IPS-18c (cell line): ENCODE results near the gene XYLT1.
"Not testable (repeated sequence)": the region's sequence is repeated elsewhere in the genome, so short reads cannot be mapped to it uniquely, and the experiment has no call there.

Experiments
- H3K4me3 ChIP-seq: 2 replicates; pipeline ENCODE4 v1.7.0; 2013; ENCODE audit warnings: low read depth, mild to moderate bottlenecking, low read length, moderate library complexity; ENCODE audit not compliant: insufficient read depth
- H3K9me3 ChIP-seq: one replicate; pipeline ENCODE4 v1.6.1; 2013; ENCODE audit warnings: mild to moderate bottlenecking, low read length, moderate library complexity; ENCODE audit not compliant: control insufficient read depth, insufficient read depth

The XYLT1 gene

GRCh38 chr16:17306211-17306610, 164.5 kb downstream of the XYLT1 start:
- H3K4me3 ChIP-seq, H3K9me3 ChIP-seq: not testable (repeated sequence)

- no peaks in the 10 kb centered on the region for H3K9me3 ChIP-seq
Measured at GRCh38 chr16:17305694-17306093, 165.1 kb downstream of the XYLT1 start.

GRCh38 chr16:17304491-17305119, 166.2 kb downstream of the XYLT1 start:
- no peak overlapping the region for H3K4me3 ChIP-seq
- no peaks in the 10 kb centered on the region for H3K9me3 ChIP-seq

More at GRCh38 chr16:17305694-17306093, 165.1 kb downstream of the XYLT1 start:
- no peak overlapping the region for H3K4me3 ChIP-seq

GRCh38 chr16:17304106-17304490, 166.7 kb downstream of the XYLT1 start:
- Histone ChIP-seq H3K4me3 (no peak overlapping the region), H3K9me3 (no peaks in the 10 kb centered on the region)

GRCh38 chr16:17303101-17303500, 167.7 kb downstream of the XYLT1 start:
- no peaks in the 10 kb centered on the region for H3K9me3 ChIP-seq
- no peak overlapping the region for H3K4me3 ChIP-seq

GRCh38 chr16:17302620-17303019, 168.1 kb downstream of the XYLT1 start:
- Histone ChIP-seq H3K9me3 (no peaks in the 10 kb centered on the region), H3K4me3 (no peak overlapping the region)

- Histone ChIP-seq H3K4me3 (no peak overlapping the region), H3K9me3 (no peaks in the 10 kb centered on the region)
Measured at GRCh38 chr16:17302214-17302613, 168.5 kb downstream of the XYLT1 start.

- Histone ChIP-seq H3K9me3 (no peaks in the 10 kb centered on the region), H3K4me3 (no peak overlapping the region)
Measured at GRCh38 chr16:17301593-17302135, 169.1 kb downstream of the XYLT1 start.

- H3K9me3 ChIP-seq, result no peaks in the 10 kb centered on the region
- H3K4me3 ChIP-seq, result no peak overlapping the region
Measured at GRCh38 chr16:17301184-17301583, 169.6 kb downstream of the XYLT1 start.

GRCh38 chr16:17299790-17300189, 171.0 kb downstream of the XYLT1 start:
- no peak overlapping the region for H3K4me3 ChIP-seq
- no peaks in the 10 kb centered on the region for H3K9me3 ChIP-seq

GRCh38 chr16:17298238-17298637, 172.5 kb downstream of the XYLT1 start:
- no peaks in the 10 kb centered on the region for H3K9me3 ChIP-seq
- H3K4me3 ChIP-seq, result no peak overlapping the region

GRCh38 chr16:17296431-17296830, 174.3 kb downstream of the XYLT1 start:
- no peak overlapping the region for H3K4me3 ChIP-seq
- no peaks in the 10 kb centered on the region for H3K9me3 ChIP-seq

GRCh38 chr16:17295948-17296347, 174.8 kb downstream of the XYLT1 start:
- H3K4me3 ChIP-seq, result no peak overlapping the region
- no peaks in the 10 kb centered on the region for H3K9me3 ChIP-seq

- Histone ChIP-seq H3K9me3 (no peaks in the 10 kb centered on the region), H3K4me3 (no peak overlapping the region)
Measured at GRCh38 chr16:17294856-17295255, 175.9 kb downstream of the XYLT1 start.

GRCh38 chr16:17293813-17294558, 176.8 kb downstream of the XYLT1 start:
- H3K9me3 ChIP-seq, result no peaks in the 10 kb centered on the region
- H3K4me3 ChIP-seq, result no peak overlapping the region

- Histone ChIP-seq H3K4me3 (no peak overlapping the region), H3K9me3 (no peaks in the 10 kb centered on the region)
Measured at GRCh38 chr16:17291289-17291688, 179.5 kb downstream of the XYLT1 start.

- Histone ChIP-seq H3K9me3 (no peaks in the 10 kb centered on the region), H3K4me3 (no peak overlapping the region)
Measured at GRCh38 chr16:17289674-17290635, 180.8 kb downstream of the XYLT1 start.
